Nephron (organoid): ENCODE measurements around the gene LGALS7.

Experiments used
- H3K27ac Mint-ChIP-seq, 3 experiments: 2 replicates each; pipeline ENCODE4 v1.8.0; 2020; ENCODE audit warnings: mixed read lengths in 3 of 3, mild to moderate bottlenecking in 2 of 3, moderate library complexity in 1 of 3
- H3K27me3 Mint-ChIP-seq: 2 replicates; pipeline ENCODE4 v1.8.0; 2021; ENCODE audit warnings: low read depth, mild to moderate bottlenecking, moderate library complexity, mixed read lengths
- H3K36me3 Mint-ChIP-seq: 2 replicates; pipeline ENCODE4 v1.8.0; 2020; ENCODE audit warnings: low read depth, mixed read lengths
- H3K4me1 Mint-ChIP-seq: 2 replicates; pipeline ENCODE4 v1.8.0; 2020; ENCODE audit warnings: mixed read lengths
- H3K4me3 Mint-ChIP-seq, 3 experiments: 2 replicates each; pipeline ENCODE4 v1.8.0; 2020; ENCODE audit warnings: mild to moderate bottlenecking in 3 of 3, mixed read lengths in 3 of 3, moderate library complexity in 2 of 3
- H3K9me3 Mint-ChIP-seq: 2 replicates; pipeline ENCODE4 v1.8.0; 2020; ENCODE audit warnings: mixed read lengths
- TF ChIP-seq, protein P1 (sequence below), 3 experiments: fragments of 200-600 bp; sonication (generic); IDR thresholded peaks; one replicate each; pipeline ENCODE4 v1.5.0; 2021; ENCODE audit warnings: antibody characterized with exemption in 3 of 3; ENCODE audit not compliant: unreplicated experiment in 3 of 3

Gene LGALS7

GRCh38 chr19:38744874-38745273 is 28.4 kb downstream of the LGALS7 start:
- Mint-ChIP-seq H3K4me1 (no peaks in the 10 kb centered on the region), H3K4me3 (no peak overlapping the region), H3K9me3 (no peaks in the 10 kb centered on the region), H3K27ac (no peak overlapping the region), H3K27me3 (no peaks in the 10 kb centered on the region), H3K36me3 (no peaks in the 10 kb centered on the region)
- TF ChIP-seq, protein P1, sequence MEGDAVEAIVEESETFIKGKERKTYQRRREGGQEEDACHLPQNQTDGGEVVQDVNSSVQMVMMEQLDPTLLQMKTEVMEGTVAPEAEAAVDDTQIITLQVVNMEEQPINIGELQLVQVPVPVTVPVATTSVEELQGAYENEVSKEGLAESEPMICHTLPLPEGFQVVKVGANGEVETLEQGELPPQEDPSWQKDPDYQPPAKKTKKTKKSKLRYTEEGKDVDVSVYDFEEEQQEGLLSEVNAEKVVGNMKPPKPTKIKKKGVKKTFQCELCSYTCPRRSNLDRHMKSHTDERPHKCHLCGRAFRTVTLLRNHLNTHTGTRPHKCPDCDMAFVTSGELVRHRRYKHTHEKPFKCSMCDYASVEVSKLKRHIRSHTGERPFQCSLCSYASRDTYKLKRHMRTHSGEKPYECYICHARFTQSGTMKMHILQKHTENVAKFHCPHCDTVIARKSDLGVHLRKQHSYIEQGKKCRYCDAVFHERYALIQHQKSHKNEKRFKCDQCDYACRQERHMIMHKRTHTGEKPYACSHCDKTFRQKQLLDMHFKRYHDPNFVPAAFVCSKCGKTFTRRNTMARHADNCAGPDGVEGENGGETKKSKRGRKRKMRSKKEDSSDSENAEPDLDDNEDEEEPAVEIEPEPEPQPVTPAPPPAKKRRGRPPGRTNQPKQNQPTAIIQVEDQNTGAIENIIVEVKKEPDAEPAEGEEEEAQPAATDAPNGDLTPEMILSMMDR (IDR thresholded peaks at IDR 0.05; ENCODE audit: unreplicated experiment in 3 of 3): no peak

DNA sequence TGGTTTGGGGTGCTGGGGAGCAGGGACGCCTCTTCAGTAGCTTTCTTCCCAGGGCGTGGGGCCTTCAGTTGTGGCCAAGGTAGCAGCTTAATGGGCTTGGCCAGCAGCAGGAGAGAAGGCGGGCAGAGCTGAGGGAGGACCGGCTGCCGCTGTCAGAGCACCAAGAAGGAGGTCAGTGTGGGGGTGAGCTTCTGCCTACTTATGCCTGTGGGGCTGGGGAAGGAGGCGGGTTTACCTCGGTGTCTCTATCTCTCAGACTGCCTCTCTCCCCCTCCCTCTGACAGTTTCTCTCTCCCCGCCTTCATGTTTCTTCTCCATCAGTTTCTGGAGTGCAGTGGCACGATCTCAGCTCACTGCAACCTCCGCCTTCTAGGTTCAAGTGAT is 29.0 kb downstream of the LGALS7 start, which contains the start of gene CAPN12:
TSS of gene CAPN12 (minus strand) at position 177 of the 384 bp plus-strand sequence. CDS start 309 bp downstream, outside the sequence.
- Mint-ChIP-seq H3K4me3 (no peak within 1 kb of the TSS), H3K4me1 (no peaks in the 10 kb centered on the region), H3K9me3 (no peaks in the 10 kb centered on the region), H3K36me3 (no peaks in the 10 kb centered on the region), H3K27me3 (peaks cover 2% of the 10 kb centered on the region), H3K27ac (no peak within 1 kb of the TSS)
- TF ChIP-seq, protein P1 (IDR thresholded peaks at IDR 0.05; ENCODE audit: unreplicated experiment in 3 of 3): no peak

- no peaks in the 10 kb centered on the region for H3K9me3 Mint-ChIP-seq
- no peak overlapping the region for H3K27ac Mint-ChIP-seq
- H3K36me3 Mint-ChIP-seq: no peaks in the 10 kb centered on the region
- H3K4me3 Mint-ChIP-seq: no peak overlapping the region
- no peaks in the 10 kb centered on the region for H3K4me1 Mint-ChIP-seq
- peaks cover 8% of the 10 kb centered on the region for H3K27me3 Mint-ChIP-seq
- TF ChIP-seq, protein P1 (IDR thresholded peaks at IDR 0.05; ENCODE audit: unreplicated experiment in 3 of 3): no peak
Measured at GRCh38 chr19:38743394-38744297, 29.7 kb downstream of the LGALS7 start.

- H3K9me3 Mint-ChIP-seq: no peaks in the 10 kb centered on the region
- H3K36me3 Mint-ChIP-seq: no peaks in the 10 kb centered on the region
- H3K27me3 Mint-ChIP-seq: peaks cover 13% of the 10 kb centered on the region
- H3K4me3 Mint-ChIP-seq: no peak overlapping the region
- H3K27ac Mint-ChIP-seq: no peak overlapping the region
- H3K4me1 Mint-ChIP-seq: peaks cover 2% of the 10 kb centered on the region
- TF ChIP-seq, protein P1 (IDR thresholded peaks at IDR 0.05; ENCODE audit: unreplicated experiment in 3 of 3): no peak
Measured at GRCh38 chr19:38742906-38743305, 30.4 kb downstream of the LGALS7 start.

- Mint-ChIP-seq H3K36me3 (no peaks in the 10 kb centered on the region), H3K4me1 (peaks cover 6% of the 10 kb centered on the region), H3K9me3 (no peaks in the 10 kb centered on the region), H3K27me3 (peaks cover 18% of the 10 kb centered on the region), H3K4me3 (no peak overlapping the region), H3K27ac (no peak overlapping the region)
- TF ChIP-seq, protein P1 (IDR thresholded peaks at IDR 0.05; ENCODE audit: unreplicated experiment in 3 of 3): no peak
Measured at GRCh38 chr19:38742296-38742695, 31.0 kb downstream of the LGALS7 start.

DNA sequence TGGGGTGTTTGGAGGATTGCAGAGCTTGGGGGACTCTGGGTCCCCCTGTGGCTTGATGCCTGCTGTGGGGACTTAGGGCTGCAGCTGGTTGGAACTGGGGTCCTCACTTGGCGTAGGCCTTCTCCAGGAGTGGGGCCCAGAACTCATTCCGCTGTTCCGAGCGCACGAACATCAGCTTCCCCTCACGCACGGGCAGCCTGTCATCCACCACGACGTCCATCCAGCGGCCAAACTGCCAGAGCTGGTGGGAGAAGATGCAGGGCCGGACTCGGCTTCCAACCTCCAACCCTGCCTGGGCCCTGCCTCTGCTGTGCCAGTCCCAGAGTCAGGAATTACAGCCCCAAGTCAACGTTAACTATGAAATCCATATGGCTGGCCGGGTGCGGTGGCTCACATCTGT is 31.6 kb downstream of the LGALS7 start:
- H3K27me3 Mint-ChIP-seq: peaks cover 20% of the 10 kb centered on the region
- no peak overlapping the region for H3K4me3 Mint-ChIP-seq
- no peak overlapping the region for H3K27ac Mint-ChIP-seq
- no peaks in the 10 kb centered on the region for H3K9me3 Mint-ChIP-seq
- H3K36me3 Mint-ChIP-seq: no peaks in the 10 kb centered on the region
- TF ChIP-seq, protein P1 (IDR thresholded peaks at IDR 0.05; ENCODE audit: unreplicated experiment in 3 of 3): no peak
- peaks cover 6% of the 10 kb centered on the region for H3K4me1 Mint-ChIP-seq
